ENCODE measurements around the gene BRD2. TPM values are rescaled to one million over a fixed set of nuclear protein-coding genes. Genes with fewer than 3 reads are reported as not detected.

BRD2 gene
- polyA plus RNA-seq, 2 donors, result 86.9 to 97.6 TPM

- Histone ChIP-seq H3K4me3 (ENCODE audit: low read depth in 1 of 2, low read length in 2 of 2) (peak overlapping the region; percentile 96 to 97), H3K27me3 (ENCODE audit: control insufficient read depth in 1 of 2, insufficient read depth in 2 of 2, low read length in 2 of 2) (no peaks in the 10 kb centered on the region), H3K4me1 (ENCODE audit: control insufficient read depth in 2 of 2, insufficient read depth in 2 of 2, low read length in 1 of 2) (peaks cover 0 to 6% of the 10 kb centered on the region in 2 donors), H3K9me3 (ENCODE audit: control insufficient read depth in 2 of 2, insufficient read depth in 1 of 2, low read depth in 1 of 2, low read length in 1 of 2) (no peaks in the 10 kb centered on the region), H3K27ac (ENCODE audit: low read depth in 2 of 2, low read length in 1 of 2) (peak overlapping the region; percentile 100), H3K36me3 (ENCODE audit: control insufficient read depth in 2 of 2, insufficient read depth in 2 of 2, low read length in 1 of 2) (peaks cover 18 to 27% of the 10 kb centered on the region in 2 donors)
- 0 to 1% methylated on average over 58 of the region's 58 CpGs for WGBS, 2 donors
These were observed 3.4 kb downstream of the BRD2 start for GRCh38 chr6:32971581-32972352.

- Histone ChIP-seq H3K4me3 (ENCODE audit: low read depth in 1 of 2, low read length in 2 of 2) (peak overlapping the region; percentile 96 to 97), H3K9me3 (ENCODE audit: control insufficient read depth in 2 of 2, insufficient read depth in 1 of 2, low read depth in 1 of 2, low read length in 1 of 2) (no peaks in the 10 kb centered on the region), H3K4me1 (ENCODE audit: control insufficient read depth in 2 of 2, insufficient read depth in 2 of 2, low read length in 1 of 2) (peaks cover 0 to 7% of the 10 kb centered on the region in 2 donors), H3K36me3 (ENCODE audit: control insufficient read depth in 2 of 2, insufficient read depth in 2 of 2, low read length in 1 of 2) (peaks cover 24 to 33% of the 10 kb centered on the region in 2 donors), H3K27ac (ENCODE audit: low read depth in 2 of 2, low read length in 1 of 2) (peak overlapping the region; percentile 74 to 100), H3K27me3 (ENCODE audit: control insufficient read depth in 1 of 2, insufficient read depth in 2 of 2, low read length in 2 of 2) (no peaks in the 10 kb centered on the region)
- WGBS, 2 donors, result 0% methylated on average over 70 of the region's 70 CpGs
These were observed 4.2 kb downstream of the BRD2 start for GRCh38 chr6:32972353-32973143.

- Histone ChIP-seq H3K9me3 (ENCODE audit: control insufficient read depth in 2 of 2, insufficient read depth in 1 of 2, low read depth in 1 of 2, low read length in 1 of 2) (no peaks in the 10 kb centered on the region), H3K27ac (ENCODE audit: low read depth in 2 of 2, low read length in 1 of 2) (peak overlapping the region; percentile 74 to 100), H3K4me1 (ENCODE audit: control insufficient read depth in 2 of 2, insufficient read depth in 2 of 2, low read length in 1 of 2) (peaks cover 0 to 7% of the 10 kb centered on the region in 2 donors), H3K4me3 (ENCODE audit: low read depth in 1 of 2, low read length in 2 of 2) (peak overlapping the region; percentile 96 to 97), H3K27me3 (ENCODE audit: control insufficient read depth in 1 of 2, insufficient read depth in 2 of 2, low read length in 2 of 2) (no peaks in the 10 kb centered on the region), H3K36me3 (ENCODE audit: control insufficient read depth in 2 of 2, insufficient read depth in 2 of 2, low read length in 1 of 2) (peaks cover 31 to 40% of the 10 kb centered on the region in 2 donors)
- 0 to 1% methylated on average over 23 of the region's 23 CpGs for WGBS, 2 donors
These were observed 5.0 kb downstream of the BRD2 start for GRCh38 chr6:32973144-32974015.

- 0 to 1% methylated on average over 4 of the region's 4 CpGs for WGBS, 2 donors
- H3K27ac ChIP-seq (ENCODE audit: low read depth in 2 of 2, low read length in 1 of 2), result no peak overlapping the region
- H3K9me3 ChIP-seq (ENCODE audit: control insufficient read depth in 2 of 2, insufficient read depth in 1 of 2, low read depth in 1 of 2, low read length in 1 of 2), result no peaks in the 10 kb centered on the region
- H3K36me3 ChIP-seq (ENCODE audit: control insufficient read depth in 2 of 2, insufficient read depth in 2 of 2, low read length in 1 of 2), result peaks cover 31 to 43% of the 10 kb centered on the region in 2 donors
- H3K4me3 ChIP-seq (ENCODE audit: low read depth in 1 of 2, low read length in 2 of 2), result peak overlapping the region; percentile 96 to 97
- H3K27me3 ChIP-seq (ENCODE audit: control insufficient read depth in 1 of 2, insufficient read depth in 2 of 2, low read length in 2 of 2), result no peaks in the 10 kb centered on the region
- H3K4me1 ChIP-seq (ENCODE audit: control insufficient read depth in 2 of 2, insufficient read depth in 2 of 2, low read length in 1 of 2), result peaks cover 0 to 7% of the 10 kb centered on the region in 2 donors
These were observed 5.6 kb downstream of the BRD2 start for GRCh38 chr6:32974016-32974333.

GRCh38 chr6:32974541-32975308 lies 6.3 kb downstream of the BRD2 start:
- 3 to 4% methylated on average over 14 of the region's 14 CpGs for WGBS, 2 donors
- H3K4me3 ChIP-seq (ENCODE audit: low read depth in 1 of 2, low read length in 2 of 2), result peak overlapping the region; percentile 96 to 97
- H3K27ac ChIP-seq (ENCODE audit: low read depth in 2 of 2, low read length in 1 of 2), result no peak overlapping the region
- peaks cover 0 to 7% of the 10 kb centered on the region in 2 donors for H3K4me1 ChIP-seq (ENCODE audit: control insufficient read depth in 2 of 2, insufficient read depth in 2 of 2, low read length in 1 of 2)
- H3K27me3 ChIP-seq (ENCODE audit: control insufficient read depth in 1 of 2, insufficient read depth in 2 of 2, low read length in 2 of 2), result no peaks in the 10 kb centered on the region
- H3K9me3 ChIP-seq (ENCODE audit: control insufficient read depth in 2 of 2, insufficient read depth in 1 of 2, low read depth in 1 of 2, low read length in 1 of 2), result no peaks in the 10 kb centered on the region
- H3K36me3 ChIP-seq (ENCODE audit: control insufficient read depth in 2 of 2, insufficient read depth in 2 of 2, low read length in 1 of 2), result peaks cover 33 to 47% of the 10 kb centered on the region in 2 donors

- H3K27me3 ChIP-seq (ENCODE audit: control insufficient read depth in 1 of 2, insufficient read depth in 2 of 2, low read length in 2 of 2), result no peaks in the 10 kb centered on the region
- no peak overlapping the region for H3K27ac ChIP-seq (ENCODE audit: low read depth in 2 of 2, low read length in 1 of 2)
- peak overlapping the region in 1 of 2 donors; percentile 97 for H3K4me3 ChIP-seq (ENCODE audit: low read depth in 1 of 2, low read length in 2 of 2)
- H3K9me3 ChIP-seq (ENCODE audit: control insufficient read depth in 2 of 2, insufficient read depth in 1 of 2, low read depth in 1 of 2, low read length in 1 of 2), result no peaks in the 10 kb centered on the region
- peaks cover 0 to 7% of the 10 kb centered on the region in 2 donors for H3K4me1 ChIP-seq (ENCODE audit: control insufficient read depth in 2 of 2, insufficient read depth in 2 of 2, low read length in 1 of 2)
- peaks cover 44 to 59% of the 10 kb centered on the region in 2 donors for H3K36me3 ChIP-seq (ENCODE audit: control insufficient read depth in 2 of 2, insufficient read depth in 2 of 2, low read length in 1 of 2)
- WGBS, 2 donors, result 44 to 55% methylated on average over 2 of the region's 2 CpGs
These were observed 7.5 kb downstream of the BRD2 start for GRCh38 chr6:32975886-32976285.

GRCh38 chr6:32976334-32977069 lies 8.1 kb downstream of the BRD2 start:
- Histone ChIP-seq H3K27me3 (ENCODE audit: control insufficient read depth in 1 of 2, insufficient read depth in 2 of 2, low read length in 2 of 2) (no peaks in the 10 kb centered on the region), H3K4me1 (ENCODE audit: control insufficient read depth in 2 of 2, insufficient read depth in 2 of 2, low read length in 1 of 2) (peaks cover 0 to 7% of the 10 kb centered on the region in 2 donors), H3K27ac (ENCODE audit: low read depth in 2 of 2, low read length in 1 of 2) (no peak overlapping the region), H3K36me3 (ENCODE audit: control insufficient read depth in 2 of 2, insufficient read depth in 2 of 2, low read length in 1 of 2) (peaks cover 46 to 60% of the 10 kb centered on the region in 2 donors), H3K4me3 (ENCODE audit: low read depth in 1 of 2, low read length in 2 of 2) (no peak overlapping the region), H3K9me3 (ENCODE audit: control insufficient read depth in 2 of 2, insufficient read depth in 1 of 2, low read depth in 1 of 2, low read length in 1 of 2) (no peaks in the 10 kb centered on the region)
- WGBS, 2 donors, result 79 to 80% methylated on average over 7 of the region's 7 CpGs

- no peaks in the 10 kb centered on the region for H3K9me3 ChIP-seq (ENCODE audit: control insufficient read depth in 2 of 2, insufficient read depth in 1 of 2, low read depth in 1 of 2, low read length in 1 of 2)
- H3K27me3 ChIP-seq (ENCODE audit: control insufficient read depth in 1 of 2, insufficient read depth in 2 of 2, low read length in 2 of 2), result no peaks in the 10 kb centered on the region
- H3K36me3 ChIP-seq (ENCODE audit: control insufficient read depth in 2 of 2, insufficient read depth in 2 of 2, low read length in 1 of 2), result peaks cover 46 to 59% of the 10 kb centered on the region in 2 donors
- WGBS, 2 donors, result 59 to 60% methylated on average over 10 of the region's 10 CpGs
- H3K4me1 ChIP-seq (ENCODE audit: control insufficient read depth in 2 of 2, insufficient read depth in 2 of 2, low read length in 1 of 2), result peaks cover 0 to 7% of the 10 kb centered on the region in 2 donors
- no peak overlapping the region for H3K27ac ChIP-seq (ENCODE audit: low read depth in 2 of 2, low read length in 1 of 2)
- no peak overlapping the region for H3K4me3 ChIP-seq (ENCODE audit: low read depth in 1 of 2, low read length in 2 of 2)
These were observed 9.0 kb downstream of the BRD2 start for GRCh38 chr6:32977272-32977952.
